ENCODE measurements around the gene TPD52L1.

Gene TPD52L1

GRCh38 chr6:125307964-125308615 lies 154.5 kb downstream of the TPD52L1 start:
- DNase-seq: no peak

GRCh38 chr6:125310994-125311649 lies 157.5 kb downstream of the TPD52L1 start:
- no peak for DNase-seq

- no peak for DNase-seq
These were observed 158.9 kb downstream of the TPD52L1 start for GRCh38 chr6:125312478-125312877.

- DNase-seq: no peak
These were observed 159.4 kb downstream of the TPD52L1 start for GRCh38 chr6:125312950-125313349.
